ENCODE results near the gene BEND3. TPM values are rescaled to one million over a fixed set of nuclear protein-coding genes. Genes with fewer than 3 reads are reported as not detected.
"Not testable (repeated sequence)": the region's sequence is repeated elsewhere in the genome, so short reads cannot be mapped to it uniquely, and the experiment has no call there.

Gene BEND3
- polyA plus RNA-seq, 3 donors: 8.1 to 9.0 (median 8.5) TPM

GRCh38 chr6:107047807-107048206 lies 67.5 kb downstream of the BEND3 start:
- DNase-seq (ENCODE audit: low read depth in 3 of 3, low spot score in 2 of 3): no peak

GRCh38 chr6:107045826-107046675 lies 69.3 kb downstream of the BEND3 start:
- peak; percentile 25 to 42 (median 41) for DNase-seq (ENCODE audit: low read depth in 3 of 3, low spot score in 2 of 3)

GRCh38 chr6:107033126-107033525 lies 82.2 kb downstream of the BEND3 start:
- DNase-seq (ENCODE audit: low read depth in 3 of 3, low spot score in 2 of 3): no peak

GRCh38 chr6:107032051-107032450 lies 83.3 kb downstream of the BEND3 start:
- DNase-seq (ENCODE audit: low read depth in 3 of 3, low spot score in 2 of 3): no peak

- no peak for DNase-seq (ENCODE audit: low read depth in 3 of 3, low spot score in 2 of 3)
Observed at GRCh38 chr6:107030151-107030550, 85.2 kb downstream of the BEND3 start.

- no peak for DNase-seq (ENCODE audit: low read depth in 3 of 3, low spot score in 2 of 3)
Observed at GRCh38 chr6:107026965-107027364, 88.3 kb downstream of the BEND3 start.

- DNase-seq (ENCODE audit: low read depth in 3 of 3, low spot score in 2 of 3): no peak
Observed at GRCh38 chr6:107021446-107022185, 93.7 kb downstream of the BEND3 start.

- DNase-seq (ENCODE audit: low read depth in 3 of 3, low spot score in 2 of 3): no peak
Observed at GRCh38 chr6:107020239-107020638, 95.1 kb downstream of the BEND3 start.

GRCh38 chr6:107019628-107020027 lies 95.7 kb downstream of the BEND3 start:
- not testable (repeated sequence) for DNase-seq (ENCODE audit: low read depth in 3 of 3, low spot score in 2 of 3)

GRCh38 chr6:107019047-107019446 lies 96.3 kb downstream of the BEND3 start:
- DNase-seq (ENCODE audit: low read depth in 3 of 3, low spot score in 2 of 3): no peak

Other genes with a start within 250 kb of the BEND3 start
- gene CD24, start 140.8 kb downstream of the BEND3 start, polyA plus RNA-seq (ENCODE audit: insufficient read length in 3 of 3): 1,000 to 10,000 TPM; 1,045 to 1,256 (median 1,071) TPM
- gene MTRES1, start 87.3 kb downstream of the BEND3 start, polyA plus RNA-seq (ENCODE audit: insufficient read length in 3 of 3): 10 to 100 TPM; 50.2 to 56.4 (median 53.5) TPM